A204.1 (cell line): ENCODE data around the gene CSNK1E.

Experiments used
- FAIRE-seq: peaks from 2 replicates; lab custom pipeline; 2012; peaks lifted over from hg19 to GRCh38; lab: Jason Lieb, UNC

CSNK1E gene

DNA sequence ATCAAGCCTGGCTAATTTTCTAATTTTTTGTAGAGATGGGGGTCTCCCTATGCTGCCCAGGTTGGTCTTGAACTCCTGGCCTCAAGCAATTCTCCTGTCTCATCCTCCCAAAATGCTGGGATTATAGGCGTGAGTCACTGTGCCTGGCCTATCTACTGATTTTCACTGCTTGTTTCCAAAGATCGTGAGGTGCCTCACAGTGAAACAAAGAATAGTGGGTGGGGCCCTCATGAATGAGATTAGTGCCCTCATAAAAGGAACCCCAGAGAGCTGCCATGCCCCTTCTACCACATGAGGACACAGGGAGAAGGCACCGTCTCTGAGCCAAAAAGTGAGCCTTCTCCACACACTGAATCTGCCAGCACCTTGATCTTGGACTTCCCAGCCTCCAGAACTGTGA, 67.9 kb downstream of the CSNK1E start:
- no peak for FAIRE-seq

DNA sequence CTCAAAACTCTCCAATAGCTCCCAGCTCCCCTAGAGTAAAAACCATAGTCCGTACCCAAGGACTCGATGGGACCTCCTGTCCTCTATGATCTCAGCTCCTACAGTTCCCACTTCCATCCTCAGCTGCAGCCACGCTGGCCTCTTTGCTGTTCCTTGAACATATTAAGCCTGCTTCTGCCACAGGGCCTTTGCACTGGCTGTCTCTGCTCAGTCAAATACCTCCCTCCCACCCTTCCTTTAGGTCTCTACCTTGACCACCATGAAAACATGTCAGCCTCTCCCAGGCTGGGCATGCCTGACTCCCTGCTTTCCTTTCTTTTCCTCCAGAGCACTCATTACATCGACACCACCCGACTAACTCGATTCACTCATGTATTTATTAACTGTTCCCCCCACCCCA, 69.0 kb downstream of the CSNK1E start:
- no peak for FAIRE-seq

DNA sequence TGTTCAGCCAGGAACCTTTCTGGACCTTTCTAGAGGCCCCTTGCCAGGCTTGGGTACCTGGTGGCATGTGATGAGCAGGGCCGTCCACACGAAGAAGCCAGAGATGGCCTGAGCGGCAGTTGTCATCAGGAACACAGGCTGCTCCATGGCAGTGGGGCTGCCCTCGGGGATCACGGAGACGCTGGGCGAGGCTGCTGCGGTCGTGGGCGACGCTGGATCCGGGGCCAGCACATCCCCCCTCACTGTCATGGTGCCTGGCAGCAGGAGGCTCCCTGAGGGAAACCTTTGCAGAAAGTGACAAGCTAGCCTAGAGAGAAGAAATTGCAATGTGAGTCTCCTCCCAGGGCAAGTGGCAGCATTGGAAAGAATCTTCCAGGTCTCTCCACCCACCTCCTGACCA, 69.5 kb downstream of the CSNK1E start:
- FAIRE-seq: no peak

DNA sequence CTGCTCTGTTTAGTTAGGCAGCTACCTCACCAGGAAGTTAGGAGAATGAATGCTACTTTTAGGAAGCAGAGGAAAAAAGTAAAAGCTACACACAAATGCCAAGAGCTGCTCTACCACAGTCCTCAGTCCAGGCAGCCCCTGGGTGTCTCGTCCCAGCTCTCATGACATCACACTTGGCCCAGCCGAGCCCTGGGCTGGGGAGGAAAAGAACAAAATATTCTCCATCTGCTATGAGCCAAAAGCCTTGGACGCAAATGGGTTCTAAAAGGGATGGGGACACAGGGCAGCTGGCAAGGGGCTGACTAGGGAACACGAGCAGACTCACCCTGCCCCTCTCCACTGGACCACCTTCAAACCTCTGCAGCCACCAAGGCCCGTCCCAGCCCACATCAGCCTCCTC, 70.5 kb downstream of the CSNK1E start:
- no peak for FAIRE-seq

DNA sequence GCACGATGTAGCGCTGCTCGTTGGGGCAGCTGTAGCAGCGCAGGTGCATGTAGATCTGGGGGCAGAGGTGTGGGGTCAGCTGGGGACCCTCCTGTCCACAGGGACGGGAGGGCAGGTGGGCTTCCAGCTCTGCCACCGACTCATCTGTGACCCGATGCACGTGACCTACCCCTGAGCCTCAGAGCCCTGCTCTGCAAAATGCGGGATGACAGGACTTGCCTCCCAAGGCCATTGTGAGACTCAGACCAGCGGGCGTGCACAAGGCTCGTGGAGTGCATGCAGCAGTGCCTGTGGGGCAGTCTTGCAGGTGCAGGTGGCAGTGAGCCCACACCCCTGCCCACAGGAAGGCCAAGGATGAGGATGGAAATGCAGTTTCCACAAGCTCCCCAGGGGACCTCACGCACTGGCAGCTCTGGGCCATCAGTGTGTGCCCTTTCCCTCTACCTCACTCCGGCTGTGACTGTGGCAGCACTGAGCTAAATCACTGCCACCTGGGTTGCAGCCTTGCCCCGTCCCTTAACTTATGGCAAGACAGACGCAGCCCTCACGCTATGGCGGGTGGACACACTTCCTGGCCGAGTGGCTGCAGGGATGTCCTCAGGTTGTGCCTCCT, 71.1 kb downstream of the CSNK1E start:
- FAIRE-seq: no peak

DNA sequence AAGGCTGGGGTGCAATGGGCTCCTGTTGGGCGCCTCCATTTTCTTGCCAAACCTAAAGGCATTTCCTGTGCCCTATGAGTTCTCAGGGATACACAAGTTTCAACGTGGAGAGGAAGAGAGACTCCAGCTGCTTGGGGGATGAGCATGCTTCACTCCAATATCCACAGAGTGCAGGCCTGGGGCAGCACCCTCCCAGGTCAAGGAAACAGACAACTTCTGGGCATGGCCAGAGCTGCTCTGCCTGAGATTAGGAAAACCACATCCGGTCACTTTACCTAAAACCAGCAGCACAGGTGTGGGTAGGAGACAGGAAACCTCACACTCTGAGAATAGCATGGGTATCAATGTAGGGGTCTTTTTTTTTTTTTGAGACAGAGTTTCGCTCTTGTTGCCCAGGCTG, 73.1 kb downstream of the CSNK1E start:
- no peak for FAIRE-seq

DNA sequence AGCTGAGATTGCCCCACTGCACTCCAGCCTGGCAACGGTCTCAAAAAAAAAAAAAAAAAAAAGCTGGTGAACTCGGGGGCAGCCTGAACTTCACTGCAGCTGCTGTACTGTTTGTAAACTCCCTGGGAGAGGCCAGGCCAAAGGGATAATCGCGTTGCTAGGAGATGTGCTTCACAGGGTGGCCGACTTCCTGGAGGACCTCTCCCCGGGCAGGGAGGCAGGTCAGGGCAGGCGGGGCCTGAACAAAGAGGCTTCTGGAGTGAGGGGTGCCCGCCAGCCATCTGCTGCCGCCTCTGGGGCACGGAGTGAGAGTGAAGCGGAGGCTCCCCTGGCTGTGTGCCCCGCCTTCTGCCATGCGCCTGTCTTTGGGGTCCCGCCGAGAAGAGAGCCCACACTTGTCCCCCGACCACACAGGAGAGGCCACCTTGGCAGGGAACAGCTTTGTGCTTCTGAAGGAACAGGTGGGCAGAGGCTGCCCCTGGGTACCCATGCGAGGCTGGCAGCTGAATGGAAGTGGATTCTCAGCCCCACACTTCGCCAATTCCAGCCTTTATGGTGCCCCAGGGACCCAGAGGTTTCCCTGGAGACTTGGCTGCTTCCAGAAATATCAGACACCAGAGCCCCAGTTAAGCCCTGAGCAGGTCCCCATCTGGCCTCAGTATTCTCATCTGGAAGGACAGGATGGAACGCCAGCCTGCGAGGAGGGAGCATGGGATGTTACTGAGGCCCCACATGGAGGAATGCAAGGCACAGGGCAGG, 74.0 kb downstream of the CSNK1E start:
- no peak for FAIRE-seq

DNA sequence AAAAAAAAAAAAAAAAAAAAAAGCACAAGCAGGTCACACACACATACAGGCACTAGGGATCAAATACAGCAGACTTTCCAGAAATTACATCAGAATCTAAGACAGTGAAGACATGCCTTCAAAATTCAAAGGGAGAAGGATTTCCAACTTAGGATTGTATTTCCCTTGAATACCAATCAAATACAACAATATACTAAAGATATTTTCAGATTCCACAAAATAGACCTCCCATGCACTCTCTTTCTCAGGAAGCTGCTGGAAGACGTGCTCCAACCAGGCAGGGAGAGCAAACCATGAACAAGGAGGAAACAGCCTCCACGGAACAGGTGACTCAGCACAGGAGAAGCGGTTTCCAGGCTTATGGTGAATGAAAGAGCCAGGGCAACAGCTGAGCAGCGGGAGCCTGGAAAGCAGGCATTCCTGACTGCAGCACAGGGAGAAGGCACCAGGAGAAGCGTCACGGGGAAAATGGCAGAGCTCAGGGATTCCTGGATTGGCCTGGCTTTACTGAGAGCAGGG, 76.4 kb downstream of the CSNK1E start:
- FAIRE-seq: no peak
